B cell (primary cell): ENCODE measurements around the gene TRIB2. TPM values are rescaled to one million over a fixed set of nuclear protein-coding genes. Genes with fewer than 3 reads are reported as not detected.
A peak's percentile ranks its signal among the peaks of the same experiment; 100 is the strongest.

ENCODE experiments used
- ATAC-seq: fragments of 200-7000 bp; cut with Tn5 transposase; one replicate; pipeline ENCODE4 v1.10.0; 2021; ENCODE audit warnings: low read depth, mild to moderate bottlenecking, moderate number of reproducible peaks, moderate library complexity
- CTCF ChIA-PET: fragments of 350-600 bp; sonication (Branson Sonifier 250); formaldehyde crosslinking; loops from one replicate; lab custom pipeline; 2021; ENCODE audit warnings: antibody characterized with exemption, inconsistent platforms; lab: Charles Lee
- POLR2A ChIA-PET: fragments of 350-600 bp; sonication (Branson Sonifier 250); formaldehyde crosslinking; loops from one replicate; lab custom pipeline; 2021; ENCODE audit warnings: antibody characterized with exemption; lab: Charles Lee
- DNase-seq: peaks from one replicate; pipeline ENCODE4 v3.0.0; 2013
- H2AFZ ChIP-seq: 2 replicates; pipeline ENCODE4 v1.6.1; 2012; ENCODE audit warnings: mild to moderate bottlenecking, low read depth, low read length; ENCODE audit not compliant: insufficient read depth, poor library complexity, severe bottlenecking
- H3K27ac ChIP-seq, 2 donors: 1 replicate in 1 of 2; 2 replicates in 1 of 2; pipeline ENCODE4 v1.5.1; 2012 to 2013; ENCODE audit warnings: low read length in 2 of 2, mild to moderate bottlenecking in 2 of 2, moderate library complexity in 1 of 2
- H3K27me3 ChIP-seq, 4 experiments: fragments of 200-600 bp in 1 of 4; sonication (generic) in 1 of 4; replicated peaks in 1 of 4; 1 replicate in 2 of 4; 2 replicates in 2 of 4; pipeline versions ENCODE4 v1.6.1 to v1.7.0; 2013 to 2016; ENCODE audit warnings: low read length in 3 of 4, mild to moderate bottlenecking in 2 of 4, mixed read lengths in 1 of 4, moderate library complexity in 1 of 4; ENCODE audit not compliant: insufficient read depth in 4 of 4, control insufficient read depth in 3 of 4; ENCODE audit errors: control extremely low read depth in 1 of 4
- H3K36me3 ChIP-seq, 2 experiments: replicated peaks in 1 of 2; 1 replicate in 1 of 2; 2 replicates in 1 of 2; pipeline versions ENCODE4 v1.6.1 to v1.7.1; 2013; ENCODE audit warnings: low read length in 1 of 2; ENCODE audit not compliant: insufficient read depth in 2 of 2, control insufficient read depth in 1 of 2; ENCODE audit errors: control extremely low read depth in 1 of 2, extremely low read depth in 1 of 2
- H3K4me1 ChIP-seq, 2 donors: fragments of 200-600 bp in 1 of 2; sonication (generic) in 1 of 2; 1 replicate in 1 of 2; 2 replicates in 1 of 2; pipeline versions ENCODE4 v1.5.1 to v1.6.1; 2013 to 2017; ENCODE audit warnings: low read length in 2 of 2; ENCODE audit not compliant: control insufficient read depth in 2 of 2, insufficient read depth in 2 of 2
- H3K4me2 ChIP-seq: replicated peaks from 2 replicates; pipeline ENCODE3; 2012; ENCODE audit warnings: mild to moderate bottlenecking, low read depth, low read length; ENCODE audit not compliant: poor library complexity, severe bottlenecking
- H3K4me3 ChIP-seq, 5 experiments: fragments of 200-600 bp in 1 of 5; sonication (generic) in 1 of 5; 1 replicate in 3 of 5; 2 replicates in 2 of 5; pipeline versions ENCODE4 v1.5.1 to v1.7.0; 2011 to 2016; ENCODE audit warnings: low read length in 4 of 5, mild to moderate bottlenecking in 4 of 5, low read depth in 2 of 5, control low read depth in 1 of 5, moderate library complexity in 1 of 5; ENCODE audit not compliant: insufficient read depth in 1 of 5; ENCODE audit errors: control extremely low read depth in 1 of 5, extremely low read depth in 1 of 5
- H3K79me2 ChIP-seq: fragments of 200-600 bp; sonication (generic); one replicate; pipeline ENCODE4 v1.6.0; 2016; ENCODE audit warnings: low read length; ENCODE audit not compliant: control insufficient read depth, insufficient read depth
- H3K9ac ChIP-seq: fragments of 200-600 bp; sonication (generic); 2 replicates; pipeline ENCODE4 v1.6.1; 2017; ENCODE audit warnings: mild to moderate bottlenecking, low read length, moderate library complexity
- H3K9me3 ChIP-seq, 3 donors: one replicate each; pipeline versions ENCODE4 v1.6.1 to v1.7.1; 2013; ENCODE audit warnings: low read length in 2 of 3; ENCODE audit not compliant: control insufficient read depth in 2 of 3, insufficient read depth in 1 of 3; ENCODE audit errors: control extremely low read depth in 1 of 3
- H4K20me1 ChIP-seq: 2 replicates; pipeline ENCODE4 v1.6.0; 2012; ENCODE audit warnings: mild to moderate bottlenecking, low read length; ENCODE audit not compliant: insufficient read depth, control insufficient read depth, poor library complexity, severe bottlenecking
- H3K27ac Mint-ChIP-seq: one replicate; pipeline ENCODE4 v1.8.0; 2021; ENCODE audit warnings: mixed read lengths
- H3K27me3 Mint-ChIP-seq: one replicate; pipeline ENCODE4 v1.8.0; 2021; ENCODE audit warnings: mixed read lengths
- H3K4me1 Mint-ChIP-seq: one replicate; pipeline ENCODE4 v1.8.0; 2021; ENCODE audit warnings: mixed read lengths
- H3K4me3 Mint-ChIP-seq: one replicate; pipeline ENCODE4 v1.8.0; 2021; ENCODE audit warnings: mixed read lengths
- H3K9me3 Mint-ChIP-seq: one replicate; pipeline ENCODE4 v1.8.0; 2022; ENCODE audit warnings: mixed read lengths; ENCODE audit not compliant: insufficient read depth
- CTCF ChIP-seq: fragments of 200-600 bp; IDR thresholded peaks from one replicate; pipeline ENCODE4 v1.8.0; 2022; ENCODE audit warnings: antibody characterized with exemption, mild to moderate bottlenecking
- EZH2 ChIP-seq: IDR thresholded peaks from 2 replicates; pipeline ENCODE4 v1.6.1; 2012; ENCODE audit warnings: borderline replicate concordance, low read depth, mild to moderate bottlenecking, moderate library complexity, low read length; ENCODE audit not compliant: insufficient read depth, poor library complexity, severe bottlenecking
- WGBS: methylation state at CpG from one replicate; pipeline ENCODE4 v1.1.5; 2013; ENCODE audit warnings: missing lambda C conversion rate; ENCODE audit not compliant: insufficient coverage; 5-methylcytosine and 5-hydroxymethylcytosine counted together
- intact Hi-C: fragments of 100-400 bp; cut with micrococcal nuclease; formaldehyde crosslinking; loops from one replicate; pipeline ENCODE4 v1.10.0; 2022
- polyA plus RNA-seq: library from polyadenylated mRNA; depleted of rRNA; stranded (reverse); fragments of >200 nt; gene quantifications from 2 replicates; pipeline ENCODE4 v1.2.3, GENCODE V29; 2012
- total RNA-seq, 2 donors: library from RNA; stranded (reverse); fragments of 120-200 nt in 1 of 2; gene quantifications; 1 replicate in 1 of 2; 2 replicates in 1 of 2; pipeline versions ENCODE4 v1.2.3 to v1.2.4, GENCODE V29; 2013 to 2022

Gene TRIB2
- total and polyA plus RNA-seq, 2 donors (not counting 1 experiment from before 2014, with no cell fraction given): 36.3 to 117 TPM

- Histone ChIP-seq H3K4me2 (peak overlapping the region; percentile 97), H3K4me3 (no peak overlapping the region), H3K36me3 (peaks cover 0 to 44% of the 10 kb centered on the region in 2 experiments), H3K4me1 (peaks cover 63 to 64% of the 10 kb centered on the region in 2 donors), H4K20me1 (peaks cover 81% of the 10 kb centered on the region), H3K9me3 (no peaks in the 10 kb centered on the region), H2AFZ (no peak overlapping the region), H3K79me2 (peaks cover 99% of the 10 kb centered on the region), H3K27me3 (no peaks in the 10 kb centered on the region), H3K9ac (no peak overlapping the region), H3K27ac (no peak overlapping the region)
- CTCF ChIA-PET: interaction anchor here (1.2 to 4.3 kb wide), 6 partner anchors 7 to 943 kb away, joined by 4 to 24 read pairs (median 6); partner anchors contain the start of gene TRIB2
- no peak for ATAC-seq
- WGBS: 83% methylated on average over 2 of the region's 7 CpGs
- intact Hi-C loops: no loop called here
- peak overlapping the region; percentile 54 for H3K27ac Mint-ChIP-seq
- no peak for DNase-seq
- H3K4me3 Mint-ChIP-seq: peak overlapping the region; percentile 14
- H3K4me1 Mint-ChIP-seq: peaks cover 87% of the 10 kb centered on the region
- no peak for TF ChIP-seq CTCF
- no peak for TF ChIP-seq EZH2
- H3K9me3 Mint-ChIP-seq: no peaks in the 10 kb centered on the region
- H3K27me3 Mint-ChIP-seq: no peaks in the 10 kb centered on the region
- POLR2A ChIA-PET: interaction anchor here (0.6 kb wide), 1 partner anchor 51 kb away, joined by 7 read pairs; no protein-coding TSS in a partner anchor
Measured at GRCh38 chr2:12722447-12723316, 5.9 kb downstream of the TRIB2 start.
